Activated CD4-positive, CD25-positive, alpha-beta regulatory T cell treated with anti-CD3 and anti-CD28 coated beads, Interleukin-2, amount 50 U/mL, for 24 hours (primary cell): Measurements from ENCODE around the gene PEMT.

ENCODE experiments used
- ATAC-seq, 2 donors: fragments of 150-1000 bp; cut with Tn5 transposase; one replicate each; pipeline ENCODE4 v1.10.0; 2021; ENCODE audit warnings: mild to moderate bottlenecking in 1 of 2, moderate library complexity in 1 of 2

The PEMT gene

DNA sequence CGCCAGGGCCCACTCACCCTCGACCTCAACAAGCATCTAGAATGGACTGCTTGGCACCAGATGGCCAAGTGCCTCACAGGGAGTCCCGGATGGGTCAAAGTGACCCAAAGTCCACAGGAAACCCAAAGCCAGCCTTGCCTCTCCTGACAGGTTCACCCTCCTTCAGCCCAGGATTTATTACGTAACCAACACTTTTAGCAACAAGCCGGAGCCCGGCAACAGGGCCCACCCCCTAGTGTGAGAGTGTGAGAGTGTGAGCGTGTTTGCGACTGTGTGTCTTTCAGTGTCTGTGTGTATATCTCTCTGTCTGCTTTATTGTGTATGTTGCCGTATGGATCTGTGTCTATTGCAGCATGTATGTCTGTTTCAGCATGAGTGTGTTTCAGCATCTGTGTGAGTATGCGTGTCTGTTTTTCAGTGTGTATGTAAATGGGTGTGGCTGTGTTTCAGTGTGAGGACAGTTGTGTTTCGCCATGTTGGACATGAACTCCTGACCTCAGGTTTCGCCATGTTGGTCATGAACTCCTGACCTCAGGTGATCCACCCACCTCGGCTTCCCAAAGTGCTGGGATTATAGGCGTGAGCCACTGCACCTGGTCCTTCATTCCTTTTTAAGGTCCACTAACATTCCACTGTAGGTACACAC is 13.7 kb upstream of the PEMT start:
- no peak for ATAC-seq

DNA sequence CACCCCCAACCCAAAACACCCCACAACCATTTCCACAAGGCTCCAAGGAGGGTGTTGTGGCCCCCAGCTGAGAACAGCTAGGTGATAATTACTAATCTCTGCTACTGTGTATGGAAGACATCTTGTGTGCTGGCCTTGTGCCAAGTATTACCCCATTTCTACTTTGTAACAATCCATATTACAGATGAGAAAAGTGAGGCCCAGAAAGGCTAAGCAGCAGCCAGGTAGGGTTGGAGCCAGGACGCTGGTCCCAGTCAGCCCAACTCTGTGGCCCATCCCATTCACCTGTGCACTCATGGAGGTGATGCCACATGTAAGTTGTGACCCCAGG is 12.4 kb upstream of the PEMT start:
- ATAC-seq, result no peak

DNA sequence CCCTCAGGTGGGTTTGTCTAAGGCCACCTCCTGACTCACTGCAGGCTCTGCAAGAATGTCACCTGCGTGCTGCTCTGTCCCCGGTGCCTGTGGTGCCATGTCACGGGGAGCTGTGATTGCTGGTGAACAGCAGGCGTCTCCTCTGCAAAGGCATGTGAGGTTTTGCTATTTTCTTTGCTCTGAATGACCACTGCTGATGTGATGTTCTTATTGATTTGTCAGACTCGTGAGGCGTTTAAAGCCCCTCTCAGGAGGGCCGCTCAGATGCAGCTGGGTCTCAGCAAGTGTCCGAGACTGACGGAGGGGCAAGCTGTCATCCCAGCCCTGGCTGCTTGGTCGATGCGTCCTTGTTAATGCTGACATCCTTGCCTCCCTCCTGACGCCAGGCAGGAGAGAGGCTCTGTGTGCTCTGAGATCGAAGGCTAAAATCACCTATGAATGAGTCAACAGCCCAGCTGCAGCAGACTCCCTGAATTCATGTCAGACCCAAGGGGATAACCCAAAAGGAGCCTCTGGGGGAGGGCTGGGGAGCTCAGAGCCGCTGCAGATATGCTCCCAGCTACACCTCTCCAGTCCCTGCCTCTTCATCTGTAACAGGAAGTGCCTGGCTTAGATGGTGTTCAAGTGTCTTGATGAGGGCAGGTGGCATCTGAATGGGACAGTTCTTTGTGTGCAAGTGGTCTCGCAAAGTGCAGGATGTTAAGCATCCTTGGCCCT is 11.8 kb upstream of the PEMT start:
- no peak for ATAC-seq

DNA sequence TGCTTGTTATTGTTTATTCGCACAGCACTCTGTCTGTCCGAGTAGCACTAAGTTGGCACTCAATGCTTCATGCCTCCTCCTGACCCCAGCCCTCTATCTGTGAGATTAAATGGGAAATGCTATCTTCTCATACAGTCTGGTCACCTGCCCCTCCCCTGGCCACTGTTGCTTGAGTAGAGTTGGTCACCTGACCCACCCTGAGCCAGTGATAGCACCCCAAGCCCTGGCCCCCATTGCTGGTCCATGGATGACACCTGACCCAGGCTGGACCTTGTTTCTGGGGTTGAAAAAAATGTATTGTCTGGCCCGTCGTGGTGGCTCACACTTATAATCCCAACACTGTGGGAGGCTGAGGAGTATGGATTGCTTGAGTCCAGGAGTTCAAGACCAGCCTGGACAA is 8.5 kb upstream of the PEMT start:
- no peak for ATAC-seq

DNA sequence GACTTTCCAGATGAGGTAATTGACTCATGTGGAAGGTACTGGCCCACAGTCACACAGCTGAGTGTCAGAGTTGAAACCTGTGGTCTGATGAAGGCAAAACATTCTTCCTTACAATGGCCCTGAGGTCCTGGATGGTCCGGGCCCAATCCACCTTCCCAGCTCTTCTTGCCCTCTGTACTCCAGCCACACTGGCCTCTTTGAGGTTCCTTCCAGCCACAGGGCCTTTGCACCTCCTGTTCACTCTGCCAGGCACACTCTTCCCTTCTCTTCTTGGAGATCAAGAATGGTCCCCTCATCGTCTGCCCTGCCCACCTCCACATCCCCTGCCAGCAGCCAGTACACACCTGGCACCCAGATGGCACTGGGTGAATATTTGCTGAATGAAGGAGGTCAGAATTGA is 6.5 kb upstream of the PEMT start:
- ATAC-seq, result no peak

DNA sequence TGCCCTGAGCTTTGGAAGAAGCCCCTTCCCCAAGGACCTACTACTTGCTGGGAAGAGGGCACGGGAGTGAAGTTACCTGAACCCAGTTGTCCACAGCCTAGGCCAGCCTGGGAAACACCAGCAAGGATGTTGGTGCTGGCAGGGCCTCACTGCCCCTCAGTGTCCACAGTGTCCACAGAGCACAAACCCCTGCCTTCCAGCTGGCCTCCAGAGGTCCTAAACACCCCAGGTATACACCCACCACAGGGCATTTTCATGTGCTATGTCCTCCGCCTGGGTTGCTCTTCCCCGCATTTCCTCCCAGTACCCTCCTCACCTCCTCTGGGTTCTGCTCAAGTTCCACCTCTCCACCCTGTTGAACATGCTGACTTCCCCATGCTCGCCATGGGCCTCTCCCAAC is 4.2 kb upstream of the PEMT start:
- no peak for ATAC-seq

DNA sequence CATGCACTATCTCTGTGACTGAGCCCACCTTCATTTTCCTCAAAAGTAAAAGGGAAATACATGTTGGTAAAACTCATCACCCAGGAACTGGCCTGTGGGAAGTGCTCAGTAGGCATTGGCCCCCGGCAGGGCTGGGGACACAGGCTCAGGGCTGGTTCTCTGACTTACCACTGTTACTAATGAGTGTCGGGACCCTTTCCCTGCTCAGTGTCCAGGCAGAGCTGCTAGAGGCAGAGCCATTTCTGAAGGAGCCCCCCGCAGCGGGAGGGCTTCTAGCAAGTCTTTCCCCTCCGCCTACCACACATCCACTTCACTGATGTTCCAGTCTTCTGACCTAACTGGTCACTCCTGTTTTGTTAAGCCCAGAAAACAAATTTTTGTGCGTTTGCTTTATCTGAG is 1.7 kb upstream of the PEMT start:
- no peak for ATAC-seq

DNA sequence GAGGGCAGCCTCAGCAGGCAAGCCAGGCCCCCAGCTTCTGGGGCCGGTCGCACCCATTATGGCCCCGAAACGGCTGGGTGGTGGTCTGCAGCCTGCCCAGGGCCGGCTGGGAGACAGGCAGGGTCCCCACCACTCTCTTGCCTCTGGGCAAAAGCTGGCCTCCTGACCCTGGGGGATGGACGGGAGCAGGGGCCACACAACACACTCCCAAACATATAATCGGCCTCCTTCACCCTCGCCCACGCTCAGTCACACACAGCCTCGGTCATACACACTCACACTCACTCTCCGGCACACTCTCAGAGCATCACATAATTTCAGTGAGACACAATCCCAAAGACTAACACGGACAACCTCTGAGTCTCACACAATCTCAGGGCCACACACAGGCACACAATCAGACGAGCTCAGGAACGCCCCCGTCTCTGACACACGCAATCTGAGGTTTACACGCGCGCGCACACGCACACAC is 589 bp downstream of the PEMT start:
- no peak for ATAC-seq

DNA sequence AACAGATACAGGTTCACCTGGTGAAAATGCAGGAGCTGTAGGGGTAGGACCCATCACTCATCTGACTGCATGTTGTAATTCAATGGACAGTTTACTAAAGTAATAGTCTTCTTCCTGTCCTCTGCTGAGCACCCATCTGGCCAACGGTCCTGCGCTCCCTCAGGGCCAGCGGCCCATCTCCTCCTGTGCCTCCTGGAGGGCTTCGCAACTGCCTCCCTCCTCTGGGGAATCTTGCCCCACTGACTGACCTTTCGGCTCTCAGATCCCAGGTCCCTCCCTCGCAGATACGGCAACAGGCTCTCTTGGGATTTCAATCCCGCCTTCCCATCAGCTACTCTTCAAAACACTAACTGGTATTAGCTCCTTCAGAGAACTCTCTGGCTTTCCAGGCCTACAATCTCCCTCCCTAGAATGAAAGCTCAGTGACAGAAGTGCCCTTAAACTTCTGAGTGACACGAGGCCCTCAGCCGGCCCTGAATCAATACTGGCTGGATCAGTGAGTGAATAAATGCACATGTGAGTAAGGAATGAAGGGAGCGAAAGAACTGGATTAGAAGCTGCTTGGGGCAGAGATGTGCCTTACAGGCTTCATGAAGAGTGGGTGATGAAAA is 1.3 kb downstream of the PEMT start:
- no peak for ATAC-seq

DNA sequence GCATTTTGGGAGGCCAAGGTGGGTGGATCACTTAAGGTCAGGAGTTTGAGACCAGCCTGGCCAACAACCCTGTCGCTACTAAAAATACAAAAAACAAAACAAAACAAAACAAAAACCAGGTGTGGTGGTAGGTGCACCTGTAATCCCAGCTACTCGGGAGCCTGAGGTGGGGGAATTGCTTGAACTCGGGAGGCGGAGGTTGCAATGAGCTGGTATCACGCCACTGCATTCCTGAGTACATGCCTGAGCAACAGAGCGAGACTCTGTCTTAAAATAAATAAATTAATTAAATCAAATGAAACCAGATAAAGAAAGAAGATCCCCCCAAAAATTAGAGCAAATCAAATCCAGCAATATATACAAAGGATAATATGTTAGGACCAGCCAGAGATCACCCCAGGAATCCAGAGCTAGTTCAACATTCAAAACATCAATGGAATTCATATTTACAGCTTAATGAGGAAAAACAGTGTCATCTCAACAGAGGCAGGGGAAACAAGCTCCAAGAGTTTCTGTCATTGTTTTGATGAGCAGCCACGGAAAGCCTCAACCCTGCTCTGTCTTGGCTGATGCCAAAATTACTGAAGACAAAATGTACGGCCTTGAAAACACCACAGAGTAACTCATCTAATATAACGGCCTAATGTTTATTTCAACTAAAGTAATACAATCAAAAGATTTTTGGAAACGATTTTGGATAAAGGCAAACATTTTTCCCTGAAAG is 3.7 kb downstream of the PEMT start:
- no peak for ATAC-seq

DNA sequence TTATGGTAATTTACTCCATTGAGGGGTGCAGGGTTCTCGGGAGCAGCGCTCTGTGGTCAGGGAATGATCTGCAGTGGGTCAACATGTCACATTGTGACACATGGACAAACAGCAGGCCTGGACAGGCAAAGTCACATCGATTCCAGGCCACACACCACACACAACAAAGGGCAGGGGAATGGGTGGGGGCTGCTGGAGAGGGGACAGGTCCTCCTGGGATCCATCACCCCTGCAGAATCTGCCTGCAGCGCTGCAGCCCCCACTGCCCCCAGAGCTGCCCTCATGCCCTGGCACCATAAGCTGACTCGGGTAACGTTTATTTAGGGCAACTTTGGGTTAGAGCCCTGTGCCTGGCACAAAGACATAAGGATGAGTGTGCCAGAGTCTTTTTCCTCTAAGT is 9.1 kb downstream of the PEMT start:
- no peak for ATAC-seq

DNA sequence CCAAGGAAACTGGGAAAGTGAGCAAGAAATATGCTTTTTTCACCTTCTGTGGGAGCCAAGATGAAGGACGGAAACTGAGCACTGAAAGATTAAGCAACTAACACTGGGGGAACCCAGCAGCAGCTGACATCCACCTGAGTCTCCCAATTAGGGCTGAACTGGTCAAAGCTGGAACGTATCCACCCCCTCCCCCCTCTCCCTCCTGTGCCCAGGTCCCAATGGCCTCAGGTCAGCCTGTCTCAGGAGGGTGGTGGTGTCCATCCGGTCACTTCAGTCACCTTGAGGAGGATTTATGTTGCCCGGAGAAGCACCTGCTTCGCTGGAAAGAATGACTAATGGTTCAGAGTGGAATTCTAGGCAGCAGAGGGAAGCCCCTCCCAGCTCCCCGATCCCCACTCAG is 10.0 kb downstream of the PEMT start:
- no peak for ATAC-seq

DNA sequence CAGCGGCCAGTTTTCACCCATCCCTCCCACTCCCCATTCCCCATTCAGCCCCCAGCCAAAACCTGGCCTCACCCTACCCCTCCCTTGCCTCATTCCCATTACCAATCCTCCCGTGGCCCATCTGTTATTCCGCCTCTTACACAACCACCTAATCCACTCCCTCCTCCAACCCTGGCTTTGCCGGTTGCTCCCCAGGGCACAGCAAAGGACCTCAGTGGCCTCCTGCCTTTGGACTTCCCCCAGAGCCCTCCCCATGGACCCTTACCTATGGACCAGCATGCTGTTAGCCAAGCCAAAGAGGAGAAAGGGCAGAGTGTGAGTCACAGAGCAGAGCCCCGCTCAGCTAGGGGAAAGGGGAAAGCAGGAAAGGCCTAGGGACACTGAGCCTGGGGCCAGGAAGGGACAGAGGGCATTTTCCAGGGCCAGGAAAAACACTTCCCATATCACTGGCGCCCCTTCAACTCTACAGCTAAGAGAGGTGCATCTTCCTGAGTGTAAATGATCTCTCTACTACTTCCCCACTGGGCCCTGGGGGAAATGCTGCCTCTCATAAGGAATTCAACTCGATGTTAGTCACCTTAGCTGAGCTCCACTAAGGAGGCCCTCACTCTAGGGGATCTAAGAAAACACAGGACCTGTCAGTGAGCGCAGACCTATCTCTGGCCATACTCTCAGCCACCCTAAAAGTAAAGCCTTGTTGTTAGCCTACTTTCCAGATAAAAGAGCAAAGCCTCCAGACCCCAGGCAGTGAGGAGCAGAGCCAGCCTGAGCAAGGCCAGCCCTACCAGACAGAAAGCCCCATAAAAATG is 10.6 kb downstream of the PEMT start:
- ATAC-seq, result no peak

DNA sequence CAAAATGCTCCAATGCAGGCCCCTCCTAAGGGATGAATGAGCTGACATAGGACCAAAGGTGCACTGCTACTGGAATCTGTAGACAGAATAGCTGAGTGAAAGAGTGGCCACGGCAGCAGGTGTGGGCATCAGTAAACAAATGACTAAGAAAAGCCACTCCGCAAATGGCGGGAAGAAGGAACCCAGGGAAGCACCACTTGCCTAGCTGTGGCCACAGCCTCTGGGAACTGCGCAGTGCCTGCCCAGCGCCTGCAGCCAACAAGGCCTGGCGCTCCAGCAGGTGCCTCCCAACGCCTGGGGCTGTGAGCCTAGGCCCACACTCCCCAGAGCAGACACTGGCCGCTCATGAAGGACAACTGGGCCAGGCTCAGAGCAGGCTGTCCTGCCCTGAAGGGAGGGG is 11.8 kb downstream of the PEMT start:
- no peak for ATAC-seq

DNA sequence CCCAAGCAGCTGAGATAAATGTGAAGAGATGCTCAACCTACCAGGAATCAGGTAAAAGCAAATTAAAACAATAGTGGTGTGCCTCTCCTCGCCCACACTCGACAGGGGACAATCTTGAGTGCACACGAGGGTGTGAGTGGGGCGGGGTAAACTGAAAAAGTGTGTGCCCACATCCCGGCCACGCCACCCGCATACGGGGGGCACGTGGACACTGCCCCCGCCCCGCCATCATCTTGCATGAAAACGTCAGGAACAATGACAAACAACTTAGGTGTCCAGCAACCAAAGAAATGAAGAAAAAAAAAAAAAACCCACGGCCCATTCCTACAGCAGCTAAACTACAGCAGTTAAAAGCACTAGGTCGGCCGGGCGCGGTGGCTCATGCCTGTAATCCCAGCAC is 14.1 kb downstream of the PEMT start:
- ATAC-seq, result no peak

DNA sequence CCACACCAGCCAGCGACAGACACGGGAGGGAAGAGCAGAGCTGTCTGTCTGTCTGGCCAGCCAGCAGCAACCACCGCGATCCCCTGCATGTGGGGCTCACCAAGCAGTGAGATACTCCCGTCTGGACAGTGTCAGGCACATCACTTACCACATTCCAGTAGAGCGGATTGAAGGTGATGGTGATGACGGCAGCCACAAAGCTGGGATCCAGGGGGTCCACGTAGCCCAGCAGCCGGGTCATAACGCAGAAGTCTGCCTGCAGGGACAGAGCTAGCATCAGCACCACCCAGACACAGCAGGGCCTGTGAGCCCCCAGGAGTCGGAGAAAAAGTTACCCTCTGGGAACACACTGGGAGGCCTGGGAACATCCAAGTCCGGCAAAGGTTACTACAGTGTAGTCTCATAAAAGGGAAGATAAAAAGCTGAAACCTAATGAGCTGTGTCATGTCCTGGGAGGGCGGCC is 14.7 kb downstream of the PEMT start:
- no peak for ATAC-seq

DNA sequence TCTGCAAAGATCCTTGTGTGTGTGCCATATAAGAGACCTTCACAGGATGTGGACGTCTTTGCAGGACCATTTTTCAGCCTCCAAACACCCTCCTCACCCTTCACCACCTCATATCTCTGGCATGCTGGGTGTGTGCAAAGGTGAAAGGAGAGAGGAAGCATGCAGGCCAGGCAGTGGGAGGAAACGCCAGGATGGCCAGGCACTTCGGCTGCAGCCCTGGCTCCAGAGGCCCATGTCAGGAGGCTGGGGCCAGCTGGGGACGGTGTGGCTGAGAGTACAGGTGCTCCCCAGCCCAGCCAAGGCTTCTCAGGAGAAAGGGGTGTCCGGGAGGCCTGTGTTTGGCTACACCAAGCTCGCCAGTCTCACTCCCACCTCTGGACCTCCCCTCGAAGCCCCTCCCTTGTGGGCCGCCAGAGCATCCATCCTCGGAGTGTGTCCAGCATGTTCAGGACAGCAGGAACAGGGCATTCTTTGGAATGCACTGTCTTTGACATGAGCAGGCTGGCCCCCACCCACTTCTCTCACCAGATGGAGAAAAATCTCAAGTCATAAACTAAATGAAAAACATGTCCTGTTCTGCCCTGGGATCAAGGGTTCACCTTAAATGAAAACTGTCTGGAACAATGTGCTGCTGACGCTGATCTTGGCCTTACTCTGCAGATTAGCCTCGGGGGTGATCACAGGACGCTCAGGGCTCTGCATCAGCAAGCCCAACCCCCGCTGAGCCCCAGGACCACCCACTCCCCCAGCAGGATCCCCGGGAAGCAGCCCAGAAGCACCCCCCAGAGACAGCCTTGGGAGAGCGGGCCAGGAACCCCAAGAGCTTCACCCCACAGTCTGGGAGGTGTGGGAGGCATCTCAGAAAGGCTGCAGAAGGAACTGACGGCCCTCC is 15.9 kb downstream of the PEMT start:
- no peak for ATAC-seq

DNA sequence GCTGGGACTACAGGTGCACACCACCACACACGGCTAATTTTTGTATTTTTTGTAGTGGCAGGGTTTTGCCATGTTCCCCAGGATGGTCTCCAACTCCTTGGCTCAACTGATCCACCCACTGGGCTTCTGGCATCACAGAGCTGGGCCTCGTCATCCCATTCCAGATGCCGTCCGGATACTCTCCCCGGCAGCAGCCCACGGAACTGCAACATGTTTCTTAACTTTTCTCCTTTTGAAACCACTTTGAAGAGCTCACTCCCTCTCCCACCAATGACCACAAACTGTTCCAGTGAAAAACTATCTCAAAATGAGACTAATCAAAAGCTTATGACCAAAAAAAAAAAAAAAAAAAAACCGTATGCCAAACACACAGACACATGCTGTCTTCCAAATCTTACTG is 17.6 kb downstream of the PEMT start:
- no peak for ATAC-seq

DNA sequence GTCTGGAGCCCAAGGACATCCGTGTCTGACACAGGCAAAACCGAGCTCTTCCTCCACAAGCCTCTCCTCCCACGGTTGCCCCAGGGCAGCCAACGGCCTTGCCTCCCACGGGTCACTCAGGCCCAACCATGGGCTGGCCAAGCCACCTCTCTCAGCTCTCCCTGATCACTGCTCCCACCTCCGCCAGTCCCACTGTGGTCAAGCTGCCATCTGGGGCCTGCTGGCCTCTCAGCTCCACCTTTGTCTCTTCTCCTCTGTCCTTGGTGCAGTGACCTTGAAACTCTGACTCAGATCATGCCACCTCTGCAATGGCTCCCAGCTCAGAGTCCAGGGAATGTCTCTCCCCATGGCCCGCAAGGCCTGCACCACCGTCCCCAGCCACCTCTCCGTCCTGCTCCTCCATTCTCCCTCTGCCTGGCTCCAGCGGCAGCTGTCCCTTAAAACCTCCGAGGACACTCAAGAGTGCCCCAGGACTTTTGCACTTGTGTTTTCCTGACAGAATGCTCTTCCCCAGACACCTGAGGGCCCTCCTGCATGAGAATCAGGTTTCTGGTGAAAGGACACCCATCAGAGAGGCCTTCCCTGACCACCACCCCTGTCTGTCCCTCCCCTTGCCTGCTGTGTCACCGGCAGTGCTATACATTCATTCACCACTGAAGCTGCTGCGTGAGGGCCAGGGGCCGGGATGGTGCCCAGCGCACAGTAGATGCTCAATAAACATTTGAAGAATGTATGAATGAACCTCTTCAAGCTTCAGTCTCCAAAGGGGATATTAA is 19.3 kb downstream of the PEMT start:
- ATAC-seq, result no peak

DNA sequence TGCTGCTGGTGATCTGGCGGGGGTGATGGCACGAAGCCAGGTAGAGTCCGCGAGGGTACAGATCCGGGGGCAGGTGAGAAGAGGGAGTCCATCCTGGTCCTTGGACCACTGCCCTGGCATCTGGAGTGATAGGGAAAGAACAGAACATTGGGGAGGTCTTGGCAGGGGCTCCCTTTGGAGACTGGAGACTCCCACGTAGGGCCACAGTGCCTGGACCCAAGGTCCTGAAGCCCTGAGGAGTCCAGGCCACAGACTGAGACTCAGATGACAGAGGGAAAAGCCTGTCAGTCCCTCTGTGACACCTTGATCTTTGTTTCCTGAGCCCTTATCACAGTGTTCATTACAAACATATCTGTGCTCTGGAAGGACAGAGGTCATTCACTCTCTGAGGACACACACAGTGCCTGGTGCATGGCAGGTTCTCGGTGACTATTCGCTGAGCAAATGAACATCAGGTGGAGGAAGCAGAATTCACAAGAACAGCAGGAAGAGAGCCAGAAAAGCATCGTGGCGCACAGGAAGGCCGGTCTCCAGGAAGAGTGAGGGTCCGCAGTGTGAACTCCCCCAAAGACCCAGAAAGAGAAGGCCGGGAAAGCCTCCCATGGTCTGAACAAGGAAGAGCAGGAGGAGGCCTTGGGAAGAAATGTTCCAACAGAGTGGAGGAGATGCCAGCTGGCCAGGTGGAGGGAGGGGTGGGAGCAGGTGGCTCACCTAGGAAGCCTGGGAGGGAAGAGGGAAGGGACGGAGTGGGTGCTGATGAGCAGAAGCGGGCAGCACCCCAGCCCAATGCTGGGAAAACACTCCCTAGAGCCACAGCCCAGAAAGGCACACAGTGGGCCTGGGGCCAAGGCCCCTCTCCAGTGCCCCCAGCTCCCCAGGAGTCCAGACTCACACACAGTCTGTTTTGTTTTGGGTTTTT is 20.5 kb downstream of the PEMT start:
- no peak for ATAC-seq
